ENCODE measurements around the gene GPAT2. TPM values are rescaled to one million over a fixed set of nuclear protein-coding genes. Genes with fewer than 3 reads are reported as not detected.
"Not testable (repeated sequence)": the region's sequence is repeated elsewhere in the genome, so short reads cannot be mapped to it uniquely, and the experiment has no call there.

The GPAT2 gene, protein sequence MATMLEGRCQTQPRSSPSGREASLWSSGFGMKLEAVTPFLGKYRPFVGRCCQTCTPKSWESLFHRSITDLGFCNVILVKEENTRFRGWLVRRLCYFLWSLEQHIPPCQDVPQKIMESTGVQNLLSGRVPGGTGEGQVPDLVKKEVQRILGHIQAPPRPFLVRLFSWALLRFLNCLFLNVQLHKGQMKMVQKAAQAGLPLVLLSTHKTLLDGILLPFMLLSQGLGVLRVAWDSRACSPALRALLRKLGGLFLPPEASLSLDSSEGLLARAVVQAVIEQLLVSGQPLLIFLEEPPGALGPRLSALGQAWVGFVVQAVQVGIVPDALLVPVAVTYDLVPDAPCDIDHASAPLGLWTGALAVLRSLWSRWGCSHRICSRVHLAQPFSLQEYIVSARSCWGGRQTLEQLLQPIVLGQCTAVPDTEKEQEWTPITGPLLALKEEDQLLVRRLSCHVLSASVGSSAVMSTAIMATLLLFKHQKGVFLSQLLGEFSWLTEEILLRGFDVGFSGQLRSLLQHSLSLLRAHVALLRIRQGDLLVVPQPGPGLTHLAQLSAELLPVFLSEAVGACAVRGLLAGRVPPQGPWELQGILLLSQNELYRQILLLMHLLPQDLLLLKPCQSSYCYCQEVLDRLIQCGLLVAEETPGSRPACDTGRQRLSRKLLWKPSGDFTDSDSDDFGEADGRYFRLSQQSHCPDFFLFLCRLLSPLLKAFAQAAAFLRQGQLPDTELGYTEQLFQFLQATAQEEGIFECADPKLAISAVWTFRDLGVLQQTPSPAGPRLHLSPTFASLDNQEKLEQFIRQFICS
- total RNA-seq = 10 to 100 TPM in 1 of 2 donors, 1 to 10 TPM in 1; 4.7 to 10.9 TPM

DNA sequence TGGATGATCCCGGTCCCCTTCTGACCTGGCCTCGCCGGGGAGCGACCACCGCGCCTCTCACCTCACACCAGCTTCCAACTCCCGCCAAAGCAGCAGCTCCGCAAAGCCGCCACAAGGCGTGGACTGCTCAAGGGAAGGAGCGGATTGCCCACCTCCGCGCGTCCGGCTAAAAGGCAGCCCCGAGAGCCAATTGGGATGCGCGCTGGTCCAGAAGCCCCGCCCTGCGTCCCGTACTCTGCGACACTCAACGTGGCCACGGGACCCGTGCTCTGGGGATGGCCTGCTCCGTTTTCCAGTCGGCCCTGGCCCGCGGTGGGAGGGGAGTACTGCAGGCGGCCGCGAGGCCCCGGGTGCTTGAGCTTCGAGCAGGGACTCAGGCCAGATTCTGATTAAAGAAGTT, at the start of gene GPAT2:
TSS of gene GPAT2 (minus strand) at position 125 of the 400 bp plus-strand sequence. CDS start 2,557 bp downstream, outside the sequence.
- H3K27me3 Mint-ChIP-seq; H3K4me3 Mint-ChIP-seq; H3K4me1 Mint-ChIP-seq (ENCODE audit: low read depth in 2 of 2); DNase-seq (ENCODE audit: low spot score); H3K36me3 Mint-ChIP-seq; H3K9me3 Mint-ChIP-seq; H3K27ac Mint-ChIP-seq: not testable (repeated sequence)
- ATAC-seq = peak in 1 of 2 donors; percentile 46

GRCh38 chr2:96083989-96084857, 49.5 kb upstream of the GPAT2 start:
- H3K9me3 Mint-ChIP-seq = no peaks in the 10 kb centered on the region
- ATAC-seq (no peak), DNase-seq (ENCODE audit: low spot score) (no peak)
- H3K27ac Mint-ChIP-seq = no peak overlapping the region
- no peaks in the 10 kb centered on the region for H3K36me3 Mint-ChIP-seq
- no peaks in the 10 kb centered on the region for H3K4me1 Mint-ChIP-seq (ENCODE audit: low read depth in 2 of 2)
- peaks cover 11% of the 10 kb centered on the region in 2 donors for H3K27me3 Mint-ChIP-seq
- no peak overlapping the region for H3K4me3 Mint-ChIP-seq

DNA sequence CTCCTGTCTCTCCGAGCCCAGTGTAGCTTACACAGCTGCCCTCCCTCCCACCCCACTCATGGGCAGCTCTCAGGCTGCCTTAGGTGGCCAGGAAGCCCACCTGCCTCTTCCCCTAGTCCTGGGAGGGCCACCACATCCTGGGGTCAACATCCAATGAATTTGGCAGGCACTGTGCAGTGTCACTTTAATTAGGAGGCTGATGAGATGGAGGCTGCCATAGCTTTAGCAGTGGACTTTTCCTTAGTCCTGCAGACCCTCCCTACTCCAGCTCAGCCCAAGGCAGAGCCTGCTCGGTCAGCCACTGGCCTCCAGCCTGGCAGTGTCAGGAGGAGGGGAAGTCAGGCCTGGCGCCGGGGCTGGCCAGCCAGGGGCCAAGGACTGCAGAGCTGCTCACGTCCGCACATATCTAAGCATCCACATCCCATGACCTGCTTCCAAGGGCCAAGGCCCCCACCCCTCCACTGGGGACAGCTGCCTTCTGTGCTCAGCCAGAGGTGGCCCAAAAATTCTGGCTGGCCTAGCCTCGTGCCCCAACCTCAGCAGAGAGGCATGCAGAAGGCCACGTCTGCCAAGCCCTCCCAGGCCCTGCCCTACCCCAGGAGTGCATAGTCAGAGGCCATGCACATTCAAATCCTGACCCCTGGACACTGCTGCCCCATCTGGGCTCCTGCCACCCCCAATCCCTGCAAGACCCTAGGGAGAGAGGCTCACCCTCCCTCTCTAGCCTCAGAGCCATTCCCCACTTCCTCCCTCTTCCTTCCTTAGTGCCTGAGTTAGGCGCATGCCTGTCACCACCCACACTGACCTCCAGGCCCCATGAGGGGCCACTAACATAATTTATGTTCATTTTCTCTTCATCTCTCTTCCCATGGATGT, 48.6 kb upstream of the GPAT2 start:
- Mint-ChIP-seq H3K36me3 (no peaks in the 10 kb centered on the region), H3K9me3 (no peaks in the 10 kb centered on the region), H3K4me1 (ENCODE audit: low read depth in 2 of 2) (no peaks in the 10 kb centered on the region), H3K27ac (no peak overlapping the region), H3K4me3 (no peak overlapping the region), H3K27me3 (peaks cover 11 to 13% of the 10 kb centered on the region in 2 donors)
- DNase-seq (ENCODE audit: low spot score) (no peak), ATAC-seq (peak in 1 of 2 donors; percentile 47)

DNA sequence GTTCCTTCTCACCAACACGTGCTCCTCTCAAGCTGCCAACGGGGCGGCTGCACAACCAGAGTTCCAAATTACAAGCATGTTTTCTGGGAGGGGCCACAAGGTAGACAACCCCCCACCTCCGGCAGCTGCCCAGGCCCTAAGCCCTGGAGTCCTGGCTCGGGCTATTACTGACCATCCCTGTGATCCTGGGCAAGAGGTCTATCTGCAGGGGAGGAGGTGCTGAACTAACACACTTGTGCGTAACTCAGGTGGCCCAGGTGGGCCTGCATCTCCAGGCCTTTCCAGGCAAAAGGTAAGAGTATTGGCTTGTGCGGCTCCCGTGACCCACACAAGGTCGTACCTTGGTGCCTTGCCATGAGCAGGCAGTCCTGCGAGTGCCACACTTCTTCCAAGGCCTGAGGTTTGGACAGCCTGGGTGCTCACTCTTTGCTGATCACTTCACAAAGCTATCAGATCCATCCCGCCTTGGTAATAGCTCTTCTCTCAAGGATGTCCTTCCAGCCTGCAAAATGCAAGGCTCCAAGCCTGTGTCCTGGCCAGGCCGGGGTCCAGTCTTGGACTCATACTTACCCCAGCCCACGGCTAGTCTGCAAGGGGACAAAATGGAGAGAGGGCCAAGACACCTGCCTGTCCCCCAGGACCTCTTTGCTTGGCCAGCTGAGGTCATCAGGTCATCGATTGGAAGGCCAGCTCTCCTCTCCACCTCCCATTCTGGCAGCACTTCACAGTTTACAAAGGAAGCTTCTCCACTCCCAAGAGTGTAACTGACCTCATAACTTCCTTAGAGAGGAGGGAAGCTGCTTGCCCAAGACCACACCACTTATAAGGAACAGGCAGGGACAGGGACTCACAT, 47.7 kb upstream of the GPAT2 start:
- ATAC-seq (no peak), DNase-seq (ENCODE audit: low spot score) (no peak)
- H3K27ac Mint-ChIP-seq = no peak overlapping the region
- peaks cover 11 to 13% of the 10 kb centered on the region in 2 donors for H3K27me3 Mint-ChIP-seq
- H3K9me3 Mint-ChIP-seq = no peaks in the 10 kb centered on the region
- H3K36me3 Mint-ChIP-seq = no peaks in the 10 kb centered on the region
- no peak overlapping the region for H3K4me3 Mint-ChIP-seq
- no peaks in the 10 kb centered on the region for H3K4me1 Mint-ChIP-seq (ENCODE audit: low read depth in 2 of 2)

DNA sequence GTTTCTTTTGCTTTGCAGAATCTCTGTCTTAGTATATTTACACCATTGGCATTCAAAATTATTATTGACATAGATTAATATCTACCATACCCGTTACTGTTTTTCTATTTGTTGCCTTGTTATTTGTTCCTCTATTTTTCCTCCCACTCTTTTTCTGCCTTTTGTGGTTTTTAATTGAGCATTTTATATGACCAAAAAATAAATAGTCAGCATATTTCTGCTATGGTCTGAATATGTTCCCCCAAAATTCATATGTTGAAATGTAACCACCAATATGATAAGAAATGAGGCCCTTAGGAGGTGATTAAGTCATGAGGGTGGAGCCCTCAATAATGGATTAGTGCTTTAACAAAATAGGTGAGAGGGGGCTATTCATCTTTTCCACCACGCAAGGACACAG, 46.3 kb upstream of the GPAT2 start:
- Mint-ChIP-seq H3K9me3 (no peaks in the 10 kb centered on the region), H3K27me3 (peaks cover 11 to 13% of the 10 kb centered on the region in 2 donors), H3K4me3 (no peak overlapping the region), H3K36me3 (no peaks in the 10 kb centered on the region), H3K4me1 (ENCODE audit: low read depth in 2 of 2) (no peaks in the 10 kb centered on the region), H3K27ac (no peak overlapping the region)
- ATAC-seq (no peak), DNase-seq (ENCODE audit: low spot score) (no peak)

GRCh38 chr2:96075199-96075771, 40.6 kb upstream of the GPAT2 start:
- H3K36me3 Mint-ChIP-seq = no peaks in the 10 kb centered on the region
- DNase-seq (ENCODE audit: low spot score) (no peak), ATAC-seq (no peak)
- H3K27ac Mint-ChIP-seq = no peak overlapping the region
- no peaks in the 10 kb centered on the region for H3K9me3 Mint-ChIP-seq
- H3K4me3 Mint-ChIP-seq = no peak overlapping the region
- H3K27me3 Mint-ChIP-seq = peaks cover 9 to 15% of the 10 kb centered on the region in 2 donors
- no peaks in the 10 kb centered on the region for H3K4me1 Mint-ChIP-seq (ENCODE audit: low read depth in 2 of 2)

DNA sequence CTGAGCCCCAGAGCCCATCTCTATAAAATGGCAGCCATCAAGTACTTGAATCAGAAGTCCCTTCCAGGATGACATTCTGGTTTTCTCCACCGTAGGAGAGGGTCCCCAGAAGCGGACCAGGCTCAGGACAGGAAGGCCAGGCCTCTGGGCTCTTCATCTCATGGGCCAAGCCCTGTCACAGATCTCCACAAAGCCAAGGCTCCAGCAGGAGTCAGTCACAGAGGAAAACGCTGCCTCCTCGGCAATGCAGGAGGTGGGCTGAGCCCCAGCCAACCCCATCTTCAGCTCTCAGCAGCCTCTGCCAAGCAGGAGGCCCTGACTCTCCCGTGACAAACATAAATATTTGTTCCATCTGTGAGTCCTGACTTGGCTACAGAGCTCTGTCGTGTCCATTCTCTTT, 39.4 kb upstream of the GPAT2 start:
- H3K9me3 Mint-ChIP-seq = no peaks in the 10 kb centered on the region
- H3K4me3 Mint-ChIP-seq = no peak overlapping the region
- ATAC-seq = no peak

GRCh38 chr2:96073170-96073775, 38.6 kb upstream of the GPAT2 start:
- Mint-ChIP-seq H3K4me3 (no peak overlapping the region), H3K36me3 (no peaks in the 10 kb centered on the region), H3K4me1 (ENCODE audit: low read depth in 2 of 2) (no peaks in the 10 kb centered on the region), H3K9me3 (no peaks in the 10 kb centered on the region), H3K27ac (peak overlapping the region in 1 of 2 donors; percentile 54), H3K27me3 (peaks cover 0 to 4% of the 10 kb centered on the region in 2 donors)
- DNase-seq (ENCODE audit: low spot score) (no peak), ATAC-seq (peak; percentile 18 to 25)

More for the DNA sequence above, 39.4 kb upstream of the GPAT2 start:
- Mint-ChIP-seq H3K27me3 (peaks cover 0 to 6% of the 10 kb centered on the region in 2 donors), H3K36me3 (no peaks in the 10 kb centered on the region), H3K4me1 (ENCODE audit: low read depth in 2 of 2) (no peaks in the 10 kb centered on the region), H3K27ac (no peak overlapping the region)
- no peak for DNase-seq (ENCODE audit: low spot score)

DNA sequence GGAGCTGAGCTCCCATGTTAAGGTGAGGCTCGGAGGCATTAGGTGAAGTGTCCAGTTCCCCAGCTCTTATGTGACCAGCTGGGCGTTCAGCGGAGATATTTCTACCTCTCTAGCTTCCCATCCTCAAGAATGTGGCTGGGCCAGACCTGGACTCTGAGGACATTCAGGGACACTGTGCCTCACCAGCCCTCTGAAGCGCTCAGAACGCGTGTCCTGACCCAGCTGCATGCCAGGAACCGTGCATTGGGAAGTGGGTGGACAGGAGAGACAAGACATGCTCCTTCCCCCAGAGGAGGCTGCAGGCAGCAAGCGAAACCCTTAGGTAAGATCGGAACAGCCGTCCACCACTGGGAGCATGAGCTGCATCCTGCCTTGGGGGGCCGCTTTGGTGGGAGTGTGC, 38.0 kb upstream of the GPAT2 start:
- ATAC-seq (no peak), DNase-seq (ENCODE audit: low spot score) (no peak)
- Mint-ChIP-seq H3K27me3 (peaks cover 0 to 4% of the 10 kb centered on the region in 2 donors), H3K4me3 (no peak overlapping the region), H3K36me3 (no peaks in the 10 kb centered on the region), H3K27ac (peak overlapping the region in 1 of 2 donors; percentile 54), H3K9me3 (no peaks in the 10 kb centered on the region), H3K4me1 (ENCODE audit: low read depth in 2 of 2) (no peaks in the 10 kb centered on the region)

DNA sequence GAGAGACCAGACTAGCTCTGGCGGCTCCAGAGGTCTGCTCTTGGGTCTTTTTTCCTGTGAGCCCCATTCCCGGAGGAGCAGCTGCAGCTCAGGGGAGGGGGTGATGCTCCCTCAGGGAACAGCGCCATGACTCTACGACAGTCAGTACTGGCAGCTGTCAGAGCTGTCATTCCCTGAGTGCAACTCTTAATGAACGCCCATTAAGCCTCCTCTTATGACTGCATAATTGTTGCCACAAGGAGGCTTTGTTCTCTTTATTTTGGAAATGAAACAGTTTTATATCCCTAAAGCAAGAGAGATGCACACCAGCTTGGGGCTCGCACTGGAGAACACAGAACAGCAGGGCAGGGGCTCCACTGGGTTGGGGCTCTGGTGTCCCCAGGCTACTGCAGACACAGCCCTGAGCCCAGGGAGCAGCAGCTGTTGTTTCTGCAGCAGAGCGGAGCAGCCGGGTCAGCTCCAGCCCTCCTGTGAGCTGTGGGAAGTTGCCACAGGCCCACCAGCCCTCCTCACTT, 37.3 kb upstream of the GPAT2 start:
- DNase-seq (ENCODE audit: low spot score); H3K27ac Mint-ChIP-seq: not testable (repeated sequence)

GRCh38 chr2:96071087-96071976, 36.6 kb upstream of the GPAT2 start:
- not testable (repeated sequence) for DNase-seq (ENCODE audit: low spot score); H3K9me3 Mint-ChIP-seq; H3K27me3 Mint-ChIP-seq; H3K4me3 Mint-ChIP-seq; H3K27ac Mint-ChIP-seq; H3K4me1 Mint-ChIP-seq (ENCODE audit: low read depth in 2 of 2); H3K36me3 Mint-ChIP-seq; ATAC-seq

More for the DNA sequence above, 37.3 kb upstream of the GPAT2 start:
- not testable (repeated sequence) for H3K36me3 Mint-ChIP-seq; H3K4me3 Mint-ChIP-seq; H3K4me1 Mint-ChIP-seq (ENCODE audit: low read depth in 2 of 2); ATAC-seq; H3K9me3 Mint-ChIP-seq; H3K27me3 Mint-ChIP-seq
